PC-9 (cell line): ENCODE measurements around the gene CCR4. TPM values are rescaled to one million over a fixed set of nuclear protein-coding genes. Genes with fewer than 3 reads are reported as not detected.
"Not testable (repeated sequence)": the region's sequence is repeated elsewhere in the genome, so short reads cannot be mapped to it uniquely, and the experiment has no call there.

Source experiments
- BruUV-seq: library from RNA; stranded (reverse); fragments of 400-500 nt; replicated peaks from 2 replicates; lab custom pipeline; 2021; lab: Mats Ljungman, UMichigan
- CTCF ChIA-PET: fragments of 300-600 bp; sonication (Branson Sonifier 250); formaldehyde crosslinking; loops from one replicate; lab custom pipeline; 2022; ENCODE audit warnings: antibody characterized with exemption; lab: Charles Lee
- POLR2A ChIA-PET: fragments of 300-600 bp; sonication (Branson Sonifier 250); formaldehyde crosslinking; loops from one replicate; lab custom pipeline; 2022; ENCODE audit warnings: antibody characterized with exemption; ENCODE audit not compliant: unreplicated experiment; lab: Charles Lee
- DNase-seq, 2 experiments: peaks; one replicate each; pipeline versions ENCODE4 v3.0.0 to v3.0.0-alpha.2; 2015 to 2022; ENCODE audit warnings: mixed read lengths in 1 of 2
- H2AFZ ChIP-seq: fragments of 200-600 bp; sonication (generic); 2 replicates; pipeline ENCODE4 v1.8.1; 2017; ENCODE audit warnings: antibody characterized with exemption
- H3F3A ChIP-seq: fragments of 200-600 bp; sonication (generic); 2 replicates; pipeline ENCODE4 v1.8.1; 2017; ENCODE audit warnings: antibody characterized with exemption, mild to moderate bottlenecking, low read depth; ENCODE audit not compliant: insufficient read depth
- H3K27ac ChIP-seq: fragments of 200-600 bp; sonication (generic); 2 replicates; pipeline ENCODE4 v1.6.1; 2016; ENCODE audit warnings: mixed run types
- H3K27me3 ChIP-seq: fragments of 200-600 bp; sonication (generic); 2 replicates; pipeline ENCODE4 v1.6.1; 2016; ENCODE audit warnings: low read depth, mixed run types; ENCODE audit not compliant: insufficient read depth
- H3K36me3 ChIP-seq: fragments of 200-600 bp; sonication (generic); 2 replicates; pipeline ENCODE4 v1.6.1; 2016; ENCODE audit warnings: low read depth, mixed run types
- H3K4me1 ChIP-seq: fragments of 200-600 bp; sonication (generic); replicated peaks from 2 replicates; pipeline ENCODE4 v1.6.1; 2016; ENCODE audit warnings: mixed run types; ENCODE audit not compliant: insufficient read depth
- H3K4me2 ChIP-seq: fragments of 200-600 bp; sonication (generic); 2 replicates; pipeline ENCODE4 v1.6.1; 2017; ENCODE audit warnings: mixed run types
- H3K4me3 ChIP-seq: fragments of 200-600 bp; sonication (generic); 2 replicates; pipeline ENCODE4 v1.6.1; 2016; ENCODE audit warnings: mixed run types
- H3K79me2 ChIP-seq: fragments of 200-600 bp; sonication (generic); 2 replicates; pipeline ENCODE4 v1.6.1; 2017; ENCODE audit warnings: low read depth, mixed run types
- H3K9me2 ChIP-seq: fragments of 200-600 bp; sonication (generic); 2 replicates; pipeline ENCODE4 v1.8.1; 2017; ENCODE audit warnings: mild to moderate bottlenecking; ENCODE audit not compliant: insufficient read depth
- H3K9me3 ChIP-seq: fragments of 200-600 bp; sonication (generic); 2 replicates; pipeline ENCODE4 v1.8.1; 2016; ENCODE audit warnings: low read depth; ENCODE audit not compliant: insufficient read depth
- H4K20me1 ChIP-seq: fragments of 200-600 bp; sonication (generic); 2 replicates; pipeline ENCODE4 v1.8.1; 2017; ENCODE audit not compliant: insufficient read depth
- CTCF ChIP-seq: fragments of 200-600 bp; sonication (generic); conservative IDR thresholded peaks from 2 replicates; pipeline ENCODE4 v1.6.1; 2017; ENCODE audit warnings: mixed run types, antibody characterized with exemption, mild to moderate bottlenecking, moderate library complexity
- EZH2 ChIP-seq: fragments of 200-600 bp; sonication (generic); IDR thresholded peaks from 2 replicates; pipeline ENCODE4 v1.8.0; 2017; ENCODE audit warnings: antibody characterized with exemption, low read depth
- intact Hi-C: fragments of 100-400 bp; cut with micrococcal nuclease; formaldehyde crosslinking; loops from one replicate; pipeline ENCODE4 v1.10.0; 2022; ENCODE audit not compliant: unreplicated experiment
- total RNA-seq: library from RNA; stranded (reverse); gene quantifications from 2 replicates; pipeline ENCODE4 v1.2.3, GENCODE V29; 2021

Gene CCR4
- total RNA-seq, 1 experiment from 2014 or later, result not detected

GRCh38 chr3:32940726-32941125, 10.7 kb upstream of the CCR4 start:
- H2AFZ ChIP-seq, result no peak overlapping the region
- H3K4me3 ChIP-seq, result no peak overlapping the region
- no peaks in the 10 kb centered on the region for H3K36me3 ChIP-seq
- no peaks in the 10 kb centered on the region for H3K9me3 ChIP-seq
- no peak for TF ChIP-seq EZH2
- no peak for TF ChIP-seq CTCF
- CTCF ChIA-PET, result no interaction called here
- H3K27ac ChIP-seq, result no peak overlapping the region
- no peak for DNase-seq
- H3K4me1 ChIP-seq, result no peaks in the 10 kb centered on the region
- no peak overlapping the region for H3K4me2 ChIP-seq
- BruUV-seq, result no TSS peak
- no peaks in the 10 kb centered on the region for H3K9me2 ChIP-seq
- POLR2A ChIA-PET, result no interaction called here
- H4K20me1 ChIP-seq, result no peaks in the 10 kb centered on the region
- H3F3A ChIP-seq, result no peaks in the 10 kb centered on the region
- intact Hi-C loops, result no loop called here
- no peaks in the 10 kb centered on the region for H3K79me2 ChIP-seq
- no peaks in the 10 kb centered on the region for H3K27me3 ChIP-seq

GRCh38 chr3:32945136-32945535, 6.3 kb upstream of the CCR4 start:
- peak in 1 of 2 experiments; percentile 46 for DNase-seq
- no peaks in the 10 kb centered on the region for H3K27me3 ChIP-seq
- POLR2A ChIA-PET, result no interaction called here

GRCh38 chr3:32945598-32945997, 5.8 kb upstream of the CCR4 start:
- H3K36me3 ChIP-seq, H3F3A ChIP-seq, H3K4me1 ChIP-seq, BruUV-seq, POLR2A ChIA-PET, CTCF ChIA-PET, H3K9me3 ChIP-seq, H3K27ac ChIP-seq, DNase-seq, H3K27me3 ChIP-seq, H3K4me2 ChIP-seq, H3K4me3 ChIP-seq, H3K79me2 ChIP-seq, H3K9me2 ChIP-seq, H2AFZ ChIP-seq, H4K20me1 ChIP-seq: not testable (repeated sequence)
- intact Hi-C loops, result loop anchor here (5.0 kb wide), 2 partner anchors 172 to 427 kb away; no protein-coding TSS in a partner anchor

More at GRCh38 chr3:32945136-32945535, 6.3 kb upstream of the CCR4 start:
- Histone ChIP-seq H3K9me3 (no peaks in the 10 kb centered on the region), H3K79me2 (no peaks in the 10 kb centered on the region), H3F3A (no peaks in the 10 kb centered on the region), H3K4me2 (no peak overlapping the region), H3K4me1 (no peaks in the 10 kb centered on the region), H2AFZ (no peak overlapping the region), H3K9me2 (no peaks in the 10 kb centered on the region), H4K20me1 (no peaks in the 10 kb centered on the region), H3K27ac (no peak overlapping the region), H3K36me3 (no peaks in the 10 kb centered on the region), H3K4me3 (no peak overlapping the region)
- no TSS peak for BruUV-seq
- CTCF ChIA-PET, result no interaction called here
- TF ChIP-seq EZH2, result no peak
- TF ChIP-seq CTCF, result no peak
- intact Hi-C loops, result loop anchor here (5.0 kb wide), 2 partner anchors 172 to 427 kb away; no protein-coding TSS in a partner anchor
